Measurements from ENCODE around the gene KLHL30. TPM values are rescaled to one million over a fixed set of nuclear protein-coding genes. Genes with fewer than 3 reads are reported as not detected.
"Not testable (repeated sequence)": the region's sequence is repeated elsewhere in the genome, so short reads cannot be mapped to it uniquely, and the experiment has no call there.

Gene KLHL30
- total RNA-seq, 1 donor from 2014 or later: not detected

- no peak for DNase-seq (ENCODE audit: low read depth, low spot score)
Measured at GRCh38 chr2:238101891-238102841, 36.3 kb upstream of the KLHL30 start.

DNA sequence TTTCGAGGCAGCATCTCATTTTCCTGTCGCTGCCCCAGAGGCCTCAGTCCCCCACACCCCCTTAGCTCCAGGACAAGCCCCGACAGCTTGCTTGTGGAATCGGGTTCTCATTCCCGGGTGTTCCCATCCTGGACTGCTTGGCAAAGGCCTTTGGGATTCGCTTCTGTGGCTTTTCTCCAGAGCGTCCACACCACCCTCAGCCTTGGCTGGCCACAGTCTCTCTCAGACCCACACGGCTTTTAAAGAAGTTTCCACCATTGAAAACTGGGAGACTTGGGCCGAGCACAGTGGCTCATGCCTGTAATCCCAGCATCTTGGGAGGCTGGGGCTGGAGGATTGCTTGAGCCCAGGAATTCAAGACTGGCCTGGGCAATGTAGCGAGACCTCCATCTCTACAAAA is 35.6 kb upstream of the KLHL30 start:
- DNase-seq (ENCODE audit: low read depth, low spot score): no peak

DNA sequence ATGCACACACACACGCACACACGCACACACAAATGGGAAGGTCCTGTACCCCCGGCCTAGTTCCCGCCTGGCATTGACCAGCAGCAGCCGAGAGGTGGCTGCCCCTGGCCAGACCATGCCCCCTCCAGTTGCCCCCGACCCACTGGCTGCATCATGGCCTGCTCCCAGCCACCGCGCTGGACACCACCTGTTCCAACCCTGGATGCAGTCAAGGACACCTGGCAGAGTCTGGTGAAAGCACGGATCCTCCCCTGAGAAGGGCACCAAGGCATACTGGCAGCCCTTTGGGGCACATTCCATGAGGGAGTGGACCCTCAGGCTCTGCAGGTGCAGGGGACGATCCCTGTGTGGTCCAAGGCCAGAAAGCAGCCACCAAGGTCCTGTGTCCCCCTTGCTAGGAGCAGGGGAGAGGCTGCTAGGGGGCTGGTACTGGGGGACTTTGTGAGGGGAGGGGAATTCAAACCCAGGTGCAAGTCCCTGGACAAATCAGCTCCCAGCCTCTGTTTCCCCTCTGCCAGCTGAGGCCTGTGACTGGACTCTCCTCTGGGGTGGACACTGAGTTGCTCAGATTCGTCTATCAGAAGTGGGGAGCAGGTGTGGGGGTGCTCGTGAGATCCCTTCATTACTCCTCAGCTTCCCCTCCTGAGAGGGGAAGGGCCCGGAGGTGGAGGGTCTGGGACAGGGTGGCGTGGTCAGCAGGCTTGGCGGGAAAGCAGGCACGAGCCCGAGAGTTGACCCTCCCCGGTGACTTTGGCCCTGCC is 34.8 kb upstream of the KLHL30 start:
- DNase-seq (ENCODE audit: low read depth, low spot score): no peak

DNA sequence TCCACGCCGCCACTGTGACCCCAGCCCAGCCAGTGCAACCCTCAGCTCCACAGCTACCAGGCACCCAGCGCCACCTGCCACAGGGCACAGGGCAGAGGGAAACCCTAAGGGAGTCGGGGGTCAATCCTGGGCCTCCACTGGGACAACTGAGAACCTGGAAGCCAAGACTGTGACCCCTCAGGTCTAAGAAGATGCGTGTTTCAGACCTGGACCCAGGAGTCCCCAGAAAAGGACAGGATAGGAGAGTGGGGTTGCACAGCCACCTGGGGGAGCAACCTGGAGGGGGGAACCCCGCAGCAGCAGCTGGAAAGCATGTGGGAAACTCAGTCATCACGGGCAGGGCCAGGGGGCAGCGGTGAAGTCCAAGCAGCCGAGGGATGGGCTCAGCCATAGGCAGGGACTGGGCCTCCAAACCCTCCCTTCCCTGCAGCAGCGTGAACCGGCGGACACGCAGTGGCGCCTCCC is 34.2 kb upstream of the KLHL30 start:
- DNase-seq (ENCODE audit: low read depth, low spot score): no peak

DNA sequence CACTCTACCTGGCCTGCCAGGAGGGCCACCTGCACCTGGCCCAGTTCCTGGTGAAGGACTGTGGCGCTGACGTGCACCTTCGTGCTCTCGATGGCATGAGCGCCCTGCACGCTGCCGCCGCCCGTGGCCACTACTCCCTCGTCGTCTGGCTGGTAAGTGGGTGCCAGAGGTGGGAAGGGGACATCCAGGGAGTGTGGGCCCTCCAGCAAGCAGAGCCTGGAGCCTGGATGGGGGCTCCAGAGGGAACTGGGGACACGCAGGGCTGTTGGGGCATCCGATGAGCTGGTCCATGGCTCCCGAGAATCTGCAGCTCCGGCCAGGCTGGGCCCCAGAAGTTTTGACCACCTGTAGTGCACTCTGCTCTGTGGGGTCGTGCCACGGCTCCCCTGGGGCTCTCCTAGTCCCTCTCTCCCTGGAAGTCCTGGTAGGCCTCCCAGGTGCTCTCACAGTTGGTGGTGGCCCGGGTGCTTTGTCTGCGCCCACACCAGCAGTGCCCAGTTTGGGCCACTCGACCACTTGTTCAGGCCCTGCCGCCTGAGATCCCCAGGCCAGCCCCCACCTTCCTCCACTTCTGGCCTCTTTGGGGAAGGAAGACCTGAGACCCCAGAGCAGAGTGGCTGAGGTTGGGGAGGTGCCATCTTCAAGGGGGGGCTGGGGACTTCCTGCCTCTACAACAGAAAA is 33.6 kb upstream of the KLHL30 start:
- DNase-seq (ENCODE audit: low read depth, low spot score): no peak

DNA sequence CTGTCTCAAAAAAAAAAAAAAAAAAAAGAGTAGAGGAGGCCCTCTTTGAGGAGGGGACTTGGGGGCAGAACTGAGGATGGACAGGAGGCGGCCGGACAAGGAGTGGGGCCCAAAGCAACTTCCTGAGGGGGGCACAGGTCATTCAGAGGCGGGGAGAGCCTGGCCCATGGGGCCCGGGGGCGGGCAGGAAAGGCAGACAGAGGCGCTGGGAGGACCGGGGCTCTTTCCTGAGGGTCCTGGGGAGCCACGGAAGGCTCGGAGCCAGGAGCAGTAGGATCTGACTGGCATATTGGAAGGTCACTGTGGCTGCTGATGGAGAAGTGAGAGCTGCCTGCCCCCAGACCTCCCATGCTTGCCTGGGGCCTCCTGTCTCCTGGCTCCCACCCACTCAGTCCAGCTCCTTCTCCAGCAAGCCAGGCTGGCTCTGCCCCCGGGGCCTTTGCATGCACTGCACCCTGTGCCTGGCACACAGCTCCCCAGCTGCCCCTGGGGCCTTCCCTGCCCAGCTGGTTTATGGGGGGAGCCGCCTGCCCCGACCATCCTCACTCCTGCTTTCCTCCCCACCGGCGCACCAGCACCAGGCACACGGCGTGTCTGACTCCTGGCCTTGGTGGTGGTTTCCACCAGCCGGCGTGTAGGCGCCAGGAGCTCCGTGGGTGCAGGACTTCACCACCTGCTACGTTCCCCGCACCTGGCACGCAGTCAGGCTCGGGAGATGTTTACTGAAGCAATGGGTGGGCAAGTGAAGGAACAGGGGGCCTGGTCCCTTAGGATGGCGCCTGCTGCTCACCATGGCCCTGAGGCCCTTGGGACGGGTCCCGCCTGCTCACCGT is 32.7 kb upstream of the KLHL30 start:
- DNase-seq (ENCODE audit: low read depth, low spot score): no peak

DNA sequence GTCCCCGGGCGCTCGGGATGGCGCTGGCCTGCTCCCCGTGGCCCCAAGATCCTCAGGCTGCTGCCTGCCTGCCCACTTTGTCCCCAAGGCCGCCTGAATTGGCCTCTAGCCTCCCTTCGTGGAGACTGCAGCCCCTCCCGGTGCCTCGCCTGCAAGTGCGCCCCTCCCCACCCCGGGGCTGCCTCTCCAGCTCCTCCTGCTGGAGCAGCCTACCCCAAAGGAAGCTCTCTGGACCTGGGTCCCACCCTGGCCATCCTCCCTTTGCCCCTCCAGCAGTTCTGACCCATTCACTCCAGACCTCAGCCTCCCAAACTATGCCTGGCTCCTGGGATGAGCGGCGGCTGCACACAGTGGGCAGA is 32.1 kb upstream of the KLHL30 start:
- no peak for DNase-seq (ENCODE audit: low read depth, low spot score)

- no peak for DNase-seq (ENCODE audit: low read depth, low spot score)
Measured at GRCh38 chr2:238106698-238107524, 31.6 kb upstream of the KLHL30 start.

GRCh38 chr2:238107525-238108422 is 30.7 kb upstream of the KLHL30 start:
- no peak for DNase-seq (ENCODE audit: low read depth, low spot score)

- no peak for DNase-seq (ENCODE audit: low read depth, low spot score)
Measured at GRCh38 chr2:238108423-238109183, 29.9 kb upstream of the KLHL30 start.

GRCh38 chr2:238113611-238114010 is 24.9 kb upstream of the KLHL30 start:
- DNase-seq (ENCODE audit: low read depth, low spot score): no peak

GRCh38 chr2:238114331-238114841 is 24.1 kb upstream of the KLHL30 start:
- DNase-seq (ENCODE audit: low read depth, low spot score): no peak

DNA sequence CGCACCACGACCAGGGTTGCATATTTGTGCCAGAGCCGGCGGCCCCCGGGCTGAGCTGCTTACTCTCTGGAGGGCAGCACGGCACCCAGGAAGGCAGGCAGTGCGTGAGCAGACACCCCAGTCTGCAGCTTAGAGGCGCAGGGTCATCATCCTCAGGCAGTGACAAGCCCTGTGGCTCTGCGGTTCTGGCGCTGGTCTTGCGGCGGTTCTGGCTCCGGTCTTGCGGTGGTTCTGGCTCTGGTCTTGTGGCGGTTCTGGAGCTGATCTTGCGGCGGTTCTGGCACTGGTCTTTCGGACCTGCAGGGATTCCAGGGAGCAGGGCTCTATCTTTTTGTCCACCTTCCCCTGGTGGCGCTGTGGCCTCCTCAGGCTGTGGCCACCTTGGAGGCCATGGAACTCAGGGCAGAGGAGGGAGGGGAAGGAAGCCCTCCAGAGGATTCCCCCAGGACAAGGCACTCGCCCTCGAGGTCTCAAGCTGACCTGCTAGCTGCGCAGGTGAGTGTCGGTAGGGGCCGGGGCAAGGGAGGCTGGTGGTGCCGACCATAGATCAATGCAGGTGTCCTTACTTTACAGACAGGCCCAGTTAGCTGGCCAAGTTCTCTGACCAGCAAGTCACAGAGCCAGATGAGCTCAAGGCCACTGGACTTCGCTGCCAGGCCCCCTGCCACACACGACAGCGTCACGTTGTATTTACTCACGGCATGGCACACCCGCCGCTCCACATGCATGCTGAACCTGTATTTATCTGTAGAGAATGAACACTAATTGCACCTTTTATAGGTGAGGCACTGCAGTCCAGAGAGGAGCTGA is 23.4 kb upstream of the KLHL30 start:
- DNase-seq (ENCODE audit: low read depth, low spot score): no peak

GRCh38 chr2:238115709-238116108 is 22.8 kb upstream of the KLHL30 start:
- not testable (repeated sequence) for DNase-seq (ENCODE audit: low read depth, low spot score)

DNA sequence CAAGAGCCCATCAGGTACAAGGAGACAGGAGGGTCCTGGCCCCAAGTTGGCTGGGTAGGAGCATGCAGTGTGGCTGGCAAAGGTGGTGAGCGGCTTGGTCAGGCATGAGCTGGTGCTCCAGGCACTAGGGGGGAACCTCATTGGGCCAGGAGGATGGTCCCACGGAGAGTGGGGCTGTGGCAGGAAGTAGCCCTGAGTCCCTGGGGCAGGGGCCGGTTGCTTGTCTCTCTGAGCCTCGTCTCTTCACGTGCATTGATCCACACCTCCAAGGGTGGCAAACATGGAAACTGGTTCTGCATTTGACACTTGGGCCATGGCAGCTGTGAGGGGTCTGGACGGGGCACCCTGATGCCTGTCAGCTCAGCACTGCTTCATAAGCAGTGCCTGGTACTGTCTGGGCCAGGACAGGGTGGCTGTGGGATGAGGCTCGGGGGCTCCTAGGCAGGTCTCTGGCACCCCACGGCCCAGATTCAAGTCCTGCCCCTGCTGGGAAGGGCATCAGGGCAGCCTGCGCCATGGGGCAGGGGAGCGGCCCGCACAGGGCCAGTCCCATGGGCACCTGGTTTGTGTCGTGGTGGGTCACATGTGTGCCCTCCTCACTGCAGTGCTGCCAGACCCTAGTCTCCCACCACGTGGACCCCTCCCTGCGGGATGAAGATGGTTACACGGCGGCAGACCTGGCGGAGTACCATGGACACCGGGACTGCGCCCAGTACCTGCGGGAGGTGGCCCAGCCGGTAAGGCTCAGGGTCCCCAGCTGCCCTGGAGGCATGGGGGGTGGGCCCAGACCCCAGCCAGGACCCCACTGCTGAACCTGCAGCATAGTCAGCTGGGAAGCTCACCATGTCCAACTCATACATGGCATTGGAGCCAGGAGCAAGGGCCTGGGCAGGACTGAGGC is 21.9 kb upstream of the KLHL30 start:
- no peak for DNase-seq (ENCODE audit: low read depth, low spot score)
